Ishikawa (cell line): Measurements from ENCODE around the gene MAGI1.

ENCODE experiments used
- CEBPB ChIP-seq: IDR thresholded peaks from 2 replicates; pipeline ENCODE4 v1.6.1; 2012
- CREB1 ChIP-seq: IDR thresholded peaks from 2 replicates; pipeline ENCODE4 v1.6.1; 2012; ENCODE audit warnings: low read depth
- EGR1 ChIP-seq: IDR thresholded peaks from 2 replicates; pipeline ENCODE4 v1.6.1; 2012
- EP300 ChIP-seq: IDR thresholded peaks from 2 replicates; pipeline ENCODE4 v1.6.1; 2012; ENCODE audit warnings: borderline replicate concordance
- FOXM1 ChIP-seq: IDR thresholded peaks from 2 replicates; pipeline ENCODE4 v1.6.1; 2012; ENCODE audit warnings: low read depth, borderline replicate concordance
- MAX ChIP-seq: IDR thresholded peaks from 2 replicates; pipeline ENCODE4 v1.6.1; 2012
- NFIC ChIP-seq: IDR thresholded peaks from 2 replicates; pipeline ENCODE4 v1.6.1; 2012
- RAD21 ChIP-seq: IDR thresholded peaks from 2 replicates; pipeline ENCODE4 v1.6.1; 2012; ENCODE audit warnings: low read depth
- REST ChIP-seq: IDR thresholded peaks from 2 replicates; pipeline ENCODE4 v1.6.1; 2012; ENCODE audit warnings: low read depth, mild to moderate bottlenecking
- TAF1 ChIP-seq: IDR thresholded peaks from 2 replicates; pipeline ENCODE4 v1.6.1; 2012; ENCODE audit warnings: low read depth, mild to moderate bottlenecking
- TCF12 ChIP-seq: IDR thresholded peaks from 2 replicates; pipeline ENCODE4 v1.6.1; 2012; ENCODE audit warnings: low read depth
- TEAD4 ChIP-seq: IDR thresholded peaks from 2 replicates; pipeline ENCODE4 v1.6.1; 2012
- YY1 ChIP-seq: IDR thresholded peaks from 2 replicates; pipeline ENCODE4 v1.6.1; 2012; ENCODE audit warnings: low read depth
- ZBTB7A ChIP-seq: IDR thresholded peaks from 2 replicates; pipeline ENCODE4 v1.6.1; 2012; ENCODE audit warnings: low read depth
- TF ChIP-seq, protein P1 (sequence below): IDR thresholded peaks from 2 replicates; pipeline ENCODE4 v1.6.1; 2012

The MAGI1 gene

DNA sequence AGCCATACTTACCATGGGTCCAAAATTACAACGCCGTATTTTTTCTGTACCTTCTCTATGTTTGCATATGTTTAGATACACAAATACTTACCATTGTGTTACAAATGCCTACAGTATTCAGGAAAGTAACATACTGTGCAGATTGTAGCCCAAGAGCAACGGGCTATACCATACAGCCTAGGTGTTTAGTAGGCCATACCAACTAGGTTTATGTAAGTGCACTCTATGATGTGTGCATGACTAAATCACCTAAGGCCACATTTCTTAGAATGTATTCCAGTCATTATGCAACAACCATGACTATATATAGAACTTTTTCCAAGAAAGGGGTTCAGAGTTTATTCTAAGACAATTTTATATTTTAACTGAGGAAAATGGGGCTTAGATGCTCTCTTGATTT lies 411.7 kb downstream of the MAGI1 start:
- TF ChIP-seq, protein P1, sequence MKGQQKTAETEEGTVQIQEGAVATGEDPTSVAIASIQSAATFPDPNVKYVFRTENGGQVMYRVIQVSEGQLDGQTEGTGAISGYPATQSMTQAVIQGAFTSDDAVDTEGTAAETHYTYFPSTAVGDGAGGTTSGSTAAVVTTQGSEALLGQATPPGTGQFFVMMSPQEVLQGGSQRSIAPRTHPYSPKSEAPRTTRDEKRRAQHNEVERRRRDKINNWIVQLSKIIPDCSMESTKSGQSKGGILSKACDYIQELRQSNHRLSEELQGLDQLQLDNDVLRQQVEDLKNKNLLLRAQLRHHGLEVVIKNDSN: no peak
- TF ChIP-seq MAX: no peak
- no peak for TF ChIP-seq FOXM1
- no peak for TF ChIP-seq CREB1
- TF ChIP-seq YY1: no peak
- TF ChIP-seq ZBTB7A: no peak
- no peak for TF ChIP-seq TEAD4
- no peak for TF ChIP-seq CEBPB
- no peak for TF ChIP-seq TCF12
- no peak for TF ChIP-seq REST
- no peak for TF ChIP-seq EGR1
- no peak for TF ChIP-seq RAD21
- TF ChIP-seq EP300: no peak
- TF ChIP-seq NFIC: no peak
- no peak for TF ChIP-seq TAF1

GRCh38 chr3:65625305-65625704 lies 413.4 kb downstream of the MAGI1 start:
- no peak for TF ChIP-seq CREB1
- no peak for TF ChIP-seq NFIC
- TF ChIP-seq TAF1: no peak

DNA sequence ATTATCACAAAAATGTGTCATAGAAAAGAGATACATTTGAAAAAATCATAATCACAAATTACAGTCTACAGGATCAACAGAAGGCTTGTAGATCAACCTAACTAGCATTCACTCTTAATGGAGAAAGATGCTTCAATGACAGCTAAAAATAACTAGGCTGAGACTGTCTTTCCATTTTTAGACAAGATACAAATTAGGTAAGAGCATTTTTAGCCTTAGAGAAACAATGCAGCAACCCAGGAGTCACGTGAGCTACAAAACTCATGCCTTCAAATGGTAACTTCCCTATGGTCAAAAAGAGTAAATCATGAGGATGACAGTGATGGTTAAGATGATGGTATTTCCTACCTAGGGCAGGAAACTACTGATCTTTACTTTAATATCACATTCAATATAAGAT lies 415.4 kb downstream of the MAGI1 start:
- TF ChIP-seq EP300 (no peak), YY1 (no peak), CREB1 (no peak), FOXM1 (no peak), RAD21 (no peak), TAF1 (no peak), NFIC (no peak), CEBPB (no peak), MAX (no peak), ZBTB7A (no peak), TEAD4 (no peak), TCF12 (no peak), REST (no peak), EGR1 (no peak)
- TF ChIP-seq, protein P1: no peak

DNA sequence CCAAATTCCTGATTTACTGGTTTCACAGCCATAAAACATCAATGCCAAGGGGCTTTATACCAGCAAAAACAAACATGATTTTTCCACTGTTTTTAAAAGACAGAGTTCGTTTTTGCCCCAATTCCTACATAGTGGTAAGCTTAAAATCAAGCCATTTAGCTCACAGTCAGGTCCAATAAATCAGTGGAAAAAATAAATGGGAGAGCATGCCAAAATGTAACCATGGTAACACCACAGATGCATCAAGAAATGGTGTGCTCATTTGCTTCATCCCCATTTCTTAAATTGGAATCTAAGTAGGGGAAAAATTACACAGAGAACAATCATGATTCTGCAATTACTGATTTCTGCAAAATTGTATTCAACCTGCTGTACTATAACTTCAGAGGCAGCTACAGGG lies 418.8 kb downstream of the MAGI1 start:
- no peak for TF ChIP-seq EGR1
- no peak for TF ChIP-seq YY1
- no peak for TF ChIP-seq FOXM1
- no peak for TF ChIP-seq RAD21
- TF ChIP-seq ZBTB7A: no peak
- TF ChIP-seq NFIC: no peak

- TF ChIP-seq RAD21: no peak
Measured at GRCh38 chr3:65619451-65619881, 419.3 kb downstream of the MAGI1 start.

DNA sequence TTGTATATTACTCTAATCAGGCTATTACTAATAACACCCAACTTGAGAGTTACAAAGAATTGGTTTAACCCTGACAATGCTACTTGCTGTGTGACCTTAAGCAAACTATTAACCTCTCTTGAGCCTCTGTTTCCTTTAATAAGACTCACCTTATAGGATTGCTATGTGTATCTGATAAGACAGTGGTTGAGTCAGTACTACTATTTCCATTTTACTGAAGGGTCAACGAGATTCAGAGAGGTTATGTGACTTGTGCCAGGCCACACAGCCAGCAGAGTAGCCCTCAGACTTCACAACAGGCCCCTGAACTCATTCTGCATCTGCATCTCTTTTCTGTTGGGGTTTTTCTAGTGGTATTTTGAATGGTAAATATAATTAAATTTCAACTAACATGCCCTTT lies 420.1 kb downstream of the MAGI1 start:
- TF ChIP-seq REST (no peak), CEBPB (no peak), MAX (no peak), EGR1 (no peak), TEAD4 (no peak), EP300 (no peak), YY1 (no peak), RAD21 (no peak), CREB1 (no peak), ZBTB7A (no peak), TCF12 (no peak), TAF1 (no peak)
- TF ChIP-seq, protein P1: no peak
